B cell (primary cell): ENCODE results near the gene PGAM2. TPM values are rescaled to one million over a fixed set of nuclear protein-coding genes. Genes with fewer than 3 reads are reported as not detected.

Source experiments
- ATAC-seq: fragments of 200-7000 bp; cut with Tn5 transposase; one replicate; pipeline ENCODE4 v1.10.0; 2021; ENCODE audit warnings: low read depth, mild to moderate bottlenecking, moderate number of reproducible peaks, moderate library complexity
- CTCF ChIA-PET: fragments of 350-600 bp; sonication (Branson Sonifier 250); formaldehyde crosslinking; loops from one replicate; lab custom pipeline; 2021; ENCODE audit warnings: antibody characterized with exemption, inconsistent platforms; lab: Charles Lee
- POLR2A ChIA-PET: fragments of 350-600 bp; sonication (Branson Sonifier 250); formaldehyde crosslinking; loops from one replicate; lab custom pipeline; 2021; ENCODE audit warnings: antibody characterized with exemption; lab: Charles Lee
- DNase-seq: peaks from one replicate; pipeline ENCODE4 v3.0.0; 2013
- H2AFZ ChIP-seq: 2 replicates; pipeline ENCODE4 v1.6.1; 2012; ENCODE audit warnings: mild to moderate bottlenecking, low read depth, low read length; ENCODE audit not compliant: insufficient read depth, poor library complexity, severe bottlenecking
- H3K27ac ChIP-seq, 2 donors: 1 replicate in 1 of 2; 2 replicates in 1 of 2; pipeline ENCODE4 v1.5.1; 2012 to 2013; ENCODE audit warnings: low read length in 2 of 2, mild to moderate bottlenecking in 2 of 2, moderate library complexity in 1 of 2
- H3K27me3 ChIP-seq, 4 experiments: fragments of 200-600 bp in 1 of 4; sonication (generic) in 1 of 4; replicated peaks in 1 of 4; 1 replicate in 2 of 4; 2 replicates in 2 of 4; pipeline versions ENCODE4 v1.6.1 to v1.7.0; 2013 to 2016; ENCODE audit warnings: low read length in 3 of 4, mild to moderate bottlenecking in 2 of 4, mixed read lengths in 1 of 4, moderate library complexity in 1 of 4; ENCODE audit not compliant: insufficient read depth in 4 of 4, control insufficient read depth in 3 of 4; ENCODE audit errors: control extremely low read depth in 1 of 4
- H3K36me3 ChIP-seq, 2 experiments: replicated peaks in 1 of 2; 1 replicate in 1 of 2; 2 replicates in 1 of 2; pipeline versions ENCODE4 v1.6.1 to v1.7.1; 2013; ENCODE audit warnings: low read length in 1 of 2; ENCODE audit not compliant: insufficient read depth in 2 of 2, control insufficient read depth in 1 of 2; ENCODE audit errors: control extremely low read depth in 1 of 2, extremely low read depth in 1 of 2
- H3K4me1 ChIP-seq, 2 donors: fragments of 200-600 bp in 1 of 2; sonication (generic) in 1 of 2; 1 replicate in 1 of 2; 2 replicates in 1 of 2; pipeline versions ENCODE4 v1.5.1 to v1.6.1; 2013 to 2017; ENCODE audit warnings: low read length in 2 of 2; ENCODE audit not compliant: control insufficient read depth in 2 of 2, insufficient read depth in 2 of 2
- H3K4me2 ChIP-seq: replicated peaks from 2 replicates; pipeline ENCODE3; 2012; ENCODE audit warnings: mild to moderate bottlenecking, low read depth, low read length; ENCODE audit not compliant: poor library complexity, severe bottlenecking
- H3K4me3 ChIP-seq, 5 experiments: fragments of 200-600 bp in 1 of 5; sonication (generic) in 1 of 5; 1 replicate in 3 of 5; 2 replicates in 2 of 5; pipeline versions ENCODE4 v1.5.1 to v1.7.0; 2011 to 2016; ENCODE audit warnings: low read length in 4 of 5, mild to moderate bottlenecking in 4 of 5, low read depth in 2 of 5, control low read depth in 1 of 5, moderate library complexity in 1 of 5; ENCODE audit not compliant: insufficient read depth in 1 of 5; ENCODE audit errors: control extremely low read depth in 1 of 5, extremely low read depth in 1 of 5
- H3K79me2 ChIP-seq: fragments of 200-600 bp; sonication (generic); one replicate; pipeline ENCODE4 v1.6.0; 2016; ENCODE audit warnings: low read length; ENCODE audit not compliant: control insufficient read depth, insufficient read depth
- H3K9ac ChIP-seq: fragments of 200-600 bp; sonication (generic); 2 replicates; pipeline ENCODE4 v1.6.1; 2017; ENCODE audit warnings: mild to moderate bottlenecking, low read length, moderate library complexity
- H3K9me3 ChIP-seq, 3 donors: one replicate each; pipeline versions ENCODE4 v1.6.1 to v1.7.1; 2013; ENCODE audit warnings: low read length in 2 of 3; ENCODE audit not compliant: control insufficient read depth in 2 of 3, insufficient read depth in 1 of 3; ENCODE audit errors: control extremely low read depth in 1 of 3
- H4K20me1 ChIP-seq: 2 replicates; pipeline ENCODE4 v1.6.0; 2012; ENCODE audit warnings: mild to moderate bottlenecking, low read length; ENCODE audit not compliant: insufficient read depth, control insufficient read depth, poor library complexity, severe bottlenecking
- H3K27ac Mint-ChIP-seq: one replicate; pipeline ENCODE4 v1.8.0; 2021; ENCODE audit warnings: mixed read lengths
- H3K27me3 Mint-ChIP-seq: one replicate; pipeline ENCODE4 v1.8.0; 2021; ENCODE audit warnings: mixed read lengths
- H3K4me1 Mint-ChIP-seq: one replicate; pipeline ENCODE4 v1.8.0; 2021; ENCODE audit warnings: mixed read lengths
- H3K4me3 Mint-ChIP-seq: one replicate; pipeline ENCODE4 v1.8.0; 2021; ENCODE audit warnings: mixed read lengths
- H3K9me3 Mint-ChIP-seq: one replicate; pipeline ENCODE4 v1.8.0; 2022; ENCODE audit warnings: mixed read lengths; ENCODE audit not compliant: insufficient read depth
- CTCF ChIP-seq: fragments of 200-600 bp; IDR thresholded peaks from one replicate; pipeline ENCODE4 v1.8.0; 2022; ENCODE audit warnings: antibody characterized with exemption, mild to moderate bottlenecking
- EZH2 ChIP-seq: IDR thresholded peaks from 2 replicates; pipeline ENCODE4 v1.6.1; 2012; ENCODE audit warnings: borderline replicate concordance, low read depth, mild to moderate bottlenecking, moderate library complexity, low read length; ENCODE audit not compliant: insufficient read depth, poor library complexity, severe bottlenecking
- WGBS: methylation state at CpG from one replicate; pipeline ENCODE4 v1.1.5; 2013; ENCODE audit warnings: missing lambda C conversion rate; ENCODE audit not compliant: insufficient coverage; 5-methylcytosine and 5-hydroxymethylcytosine counted together
- intact Hi-C: fragments of 100-400 bp; cut with micrococcal nuclease; formaldehyde crosslinking; loops from one replicate; pipeline ENCODE4 v1.10.0; 2022
- polyA plus RNA-seq: library from polyadenylated mRNA; depleted of rRNA; stranded (reverse); fragments of >200 nt; gene quantifications from 2 replicates; pipeline ENCODE4 v1.2.3, GENCODE V29; 2012
- total RNA-seq, 2 donors: library from RNA; stranded (reverse); fragments of 120-200 nt in 1 of 2; gene quantifications; 1 replicate in 1 of 2; 2 replicates in 1 of 2; pipeline versions ENCODE4 v1.2.3 to v1.2.4, GENCODE V29; 2013 to 2022

Gene PGAM2
- total and polyA plus RNA-seq, 2 donors (not counting 1 experiment from before 2014, with no cell fraction given) = 0.69 to 3.2 TPM

- ATAC-seq (peak; percentile 14), DNase-seq (no peak)
- peak overlapping the region; percentile 81 for H3K27ac Mint-ChIP-seq
- no peak overlapping the region for H3K4me3 ChIP-seq
- H3K9me3 Mint-ChIP-seq = no peaks in the 10 kb centered on the region
- peaks cover 0 to 21% of the 10 kb centered on the region in 2 experiments for H3K36me3 ChIP-seq
- no peaks in the 10 kb centered on the region for H3K27me3 Mint-ChIP-seq
- intact Hi-C loops = no loop called here
- H4K20me1 ChIP-seq = peaks cover 26% of the 10 kb centered on the region
- H3K4me1 Mint-ChIP-seq = peaks cover 68% of the 10 kb centered on the region
- H3K4me3 Mint-ChIP-seq = peak overlapping the region; percentile 34
- POLR2A ChIA-PET = interaction anchor here (0.9 to 1.6 kb wide), 5 partner anchors 13 to 57 kb away, joined by 3 read pairs; partner anchors contain the start of gene POLD2
- H2AFZ ChIP-seq = no peak overlapping the region
- no peaks in the 10 kb centered on the region for H3K9me3 ChIP-seq
- CTCF ChIA-PET = interaction anchor here (0.6 to 2.9 kb wide), 3 partner anchors 13 to 511 kb away, joined by 3 to 7 read pairs (median 3); partner anchors contain the start of gene YKT6
- H3K4me2 ChIP-seq = peak overlapping the region; percentile 58
- H3K27me3 ChIP-seq = no peaks in the 10 kb centered on the region
- H3K27ac ChIP-seq = peak overlapping the region in 1 of 2 donors; percentile 68
- peaks cover 43 to 73% of the 10 kb centered on the region in 2 donors for H3K4me1 ChIP-seq
- peaks cover 26% of the 10 kb centered on the region for H3K79me2 ChIP-seq
- TF ChIP-seq CTCF (no peak), EZH2 (no peak)
- WGBS = 57% methylated on average over 4 of the region's 6 CpGs
- H3K9ac ChIP-seq = no peak overlapping the region
Observed at GRCh38 chr7:44066111-44066460, 719 bp upstream of the PGAM2 start.

- peak overlapping the region; percentile 58 for H3K4me2 ChIP-seq
- Mint-ChIP-seq H3K27me3 (no peaks in the 10 kb centered on the region), H3K4me3 (peak overlapping the region; percentile 34), H3K4me1 (peaks cover 70% of the 10 kb centered on the region), H3K27ac (peak overlapping the region; percentile 87), H3K9me3 (no peaks in the 10 kb centered on the region)
- peaks cover 49 to 78% of the 10 kb centered on the region in 2 donors for H3K4me1 ChIP-seq
- CTCF ChIA-PET = interaction anchor here (0.6 to 1.6 kb wide), 4 partner anchors 12 to 136 kb away, joined by 3 read pairs; partner anchors contain the start of gene YKT6
- peaks cover 26% of the 10 kb centered on the region for H4K20me1 ChIP-seq
- H3K9me3 ChIP-seq = no peaks in the 10 kb centered on the region
- no peak overlapping the region for H3K9ac ChIP-seq
- TF ChIP-seq CTCF (no peak), EZH2 (no peak)
- peaks cover 0 to 33% of the 10 kb centered on the region in 2 experiments for H3K36me3 ChIP-seq
- peaks cover 38% of the 10 kb centered on the region for H3K79me2 ChIP-seq
- H3K27me3 ChIP-seq = no peaks in the 10 kb centered on the region
- H2AFZ ChIP-seq = no peak overlapping the region
- POLR2A ChIA-PET = interaction anchor here (0.7 to 0.9 kb wide), 2 partner anchors 16 to 18 kb away, joined by 3 read pairs; no protein-coding TSS in a partner anchor
- no peak overlapping the region for H3K4me3 ChIP-seq
- ATAC-seq (no peak), DNase-seq (no peak)
- intact Hi-C loops = no loop called here
- peak overlapping the region; percentile 15 to 68 for H3K27ac ChIP-seq
- 36% methylated on average over 27 of the region's 33 CpGs for WGBS
Observed at GRCh38 chr7:44064791-44065430, 456 bp downstream of the PGAM2 start.
